H1 (cell line): ENCODE measurements around the gene RPS26. TPM values are rescaled to one million over a fixed set of nuclear protein-coding genes. Genes with fewer than 3 reads are reported as not detected.

Experiments used
- CTCF ChIA-PET: fragments of 300-600 bp; sonication (Branson Sonifier 250); formaldehyde crosslinking; loops from one replicate; lab custom pipeline; 2021; ENCODE audit not compliant: partially characterized antibody; lab: Charles Lee
- POLR2A ChIA-PET: fragments of 300-600 bp; sonication (Branson Sonifier 250); formaldehyde crosslinking; loops from one replicate; lab custom pipeline; 2021; ENCODE audit warnings: inconsistent platforms; ENCODE audit not compliant: partially characterized antibody; lab: Charles Lee
- DNase-seq, 2 experiments: peaks; one replicate each; pipeline versions ENCODE4 v3.0.0 to v3.0.0-alpha.2; 2010 to 2022; ENCODE audit warnings: low spot score in 2 of 2, low read depth in 1 of 2, mixed read lengths in 1 of 2
- FAIRE-seq: peaks from 2 replicates; lab custom pipeline; 2011; peaks lifted over from hg19 to GRCh38; lab: Jason Lieb, UNC
- H2AFZ ChIP-seq: 2 replicates; pipeline ENCODE4 v1.8.1; 2012; ENCODE audit warnings: low read length, inconsistent platforms
- H2AK5ac ChIP-seq: 2 replicates; pipeline ENCODE4 v1.6.1; 2013; ENCODE audit warnings: low read depth, low read length
- H2BK120ac ChIP-seq: replicated peaks from 2 replicates; pipeline ENCODE3; 2013; ENCODE audit warnings: low read depth, low read length, inconsistent platforms
- H2BK12ac ChIP-seq: 2 replicates; pipeline ENCODE4 v1.6.1; 2013; ENCODE audit warnings: low read depth, low read length
- H2BK15ac ChIP-seq: 2 replicates; pipeline ENCODE4 v1.6.1; 2013; ENCODE audit warnings: low read length
- H2BK20ac ChIP-seq: 2 replicates; pipeline ENCODE4 v1.6.1; 2013; ENCODE audit warnings: low read length
- H2BK5ac ChIP-seq: 2 replicates; pipeline ENCODE4 v1.6.1; 2013; ENCODE audit warnings: low read depth, low read length
- H3K14ac ChIP-seq: 2 replicates; pipeline ENCODE4 v1.6.1; 2013; ENCODE audit warnings: inconsistent platforms; ENCODE audit not compliant: insufficient read length
- H3K18ac ChIP-seq: 2 replicates; pipeline ENCODE4 v1.6.1; 2013; ENCODE audit warnings: low read length; ENCODE audit errors: extremely low read depth
- H3K23ac ChIP-seq: 2 replicates; pipeline ENCODE4 v1.6.1; 2013; ENCODE audit warnings: inconsistent platforms; ENCODE audit not compliant: insufficient read length
- H3K23me2 ChIP-seq: 2 replicates; pipeline ENCODE4 v1.6.1; 2013; ENCODE audit warnings: low read depth, low read length
- H3K27ac ChIP-seq: 2 replicates; pipeline ENCODE4 v1.6.1; 2011; ENCODE audit warnings: low read depth, low read length, inconsistent platforms
- H3K27me3 ChIP-seq, 4 experiments: replicated peaks in 1 of 4; 1 replicate in 1 of 4; 2 replicates in 3 of 4; pipeline versions ENCODE4 v1.6.1 to v1.8.1; 2011 to 2013; ENCODE audit warnings: low read length in 3 of 4, mild to moderate bottlenecking in 3 of 4, inconsistent platforms in 2 of 4, mixed read lengths in 2 of 4, moderate library complexity in 1 of 4; ENCODE audit not compliant: control insufficient read depth in 3 of 4, insufficient read depth in 3 of 4; ENCODE audit errors: extremely low read depth in 1 of 4
- H3K36me3 ChIP-seq, 4 experiments: 2 replicates each; pipeline versions ENCODE4 v1.6.1 to v1.8.1; 2011 to 2013; ENCODE audit warnings: mild to moderate bottlenecking in 4 of 4, low read length in 3 of 4, moderate library complexity in 2 of 4, control low read depth in 1 of 4, inconsistent platforms in 1 of 4; ENCODE audit not compliant: insufficient read depth in 4 of 4, control insufficient read depth in 2 of 4
- H3K4ac ChIP-seq: replicated peaks from 2 replicates; pipeline ENCODE3; 2013; ENCODE audit warnings: low read length, low read depth, mixed read lengths, inconsistent platforms; ENCODE audit not compliant: insufficient read length
- H3K4me1 ChIP-seq, 4 experiments: replicated peaks in 1 of 4; 1 replicate in 1 of 4; 2 replicates in 3 of 4; pipeline versions ENCODE4 v1.6.1 to v1.8.1; 2011 to 2013; ENCODE audit warnings: low read length in 3 of 4, inconsistent platforms in 2 of 4, mixed read lengths in 1 of 4; ENCODE audit not compliant: insufficient read depth in 4 of 4, control insufficient read depth in 3 of 4
- H3K4me2 ChIP-seq, 2 experiments: 2 replicates each; pipeline versions ENCODE4 v1.6.1 to v1.8.1; 2011 to 2013; ENCODE audit warnings: low read depth in 2 of 2, low read length in 2 of 2, control low read depth in 1 of 2, inconsistent platforms in 1 of 2, mild to moderate bottlenecking in 1 of 2; ENCODE audit not compliant: insufficient read depth in 1 of 2
- H3K4me3 ChIP-seq, 4 experiments: fragments of 200-600, 300-600 bp in 1 of 4; sonication (generic), shearing (Covaris generic), sonication (Bioruptor Twin) in 1 of 4; 2 replicates each; pipeline versions ENCODE4 v1.5.1 to v1.8.1; 2011 to 2016; ENCODE audit warnings: low read length in 4 of 4, low read depth in 3 of 4, control low read depth in 2 of 4, inconsistent platforms in 2 of 4, mild to moderate bottlenecking in 2 of 4, mixed read lengths in 1 of 4, moderate library complexity in 1 of 4; ENCODE audit not compliant: insufficient read depth in 2 of 4; ENCODE audit errors: extremely low read depth in 1 of 4
- H3K56ac ChIP-seq: replicated peaks from 2 replicates; pipeline ENCODE3; 2013; ENCODE audit warnings: low read depth, mild to moderate bottlenecking, mixed read lengths, low read length, inconsistent platforms; ENCODE audit not compliant: insufficient read length
- H3K79me1 ChIP-seq: 2 replicates; pipeline ENCODE4 v1.6.1; 2013; ENCODE audit warnings: low read depth, low read length, control low read depth
- H3K79me2 ChIP-seq, 2 experiments: 2 replicates each; pipeline versions ENCODE4 v1.6.1 to v1.8.1; 2012 to 2013; ENCODE audit warnings: low read length in 2 of 2, mild to moderate bottlenecking in 2 of 2, inconsistent platforms in 1 of 2; ENCODE audit not compliant: insufficient read depth in 2 of 2, control insufficient read depth in 1 of 2
- H3K9ac ChIP-seq, 4 experiments: replicated peaks in 1 of 4; 1 replicate in 1 of 4; 2 replicates in 3 of 4; pipeline versions ENCODE4 v1.6.1 to v1.8.1; 2011 to 2013; ENCODE audit warnings: low read depth in 3 of 4, low read length in 3 of 4, control low read depth in 2 of 4, mild to moderate bottlenecking in 2 of 4, moderate library complexity in 2 of 4, inconsistent platforms in 1 of 4; ENCODE audit errors: extremely low read depth in 1 of 4
- H3K9me3 ChIP-seq, 2 experiments: 2 replicates each; pipeline versions ENCODE4 v1.6.1 to v1.8.1; 2012 to 2013; ENCODE audit warnings: mild to moderate bottlenecking in 2 of 2, moderate library complexity in 2 of 2, control low read depth in 1 of 2, inconsistent platforms in 1 of 2, low read depth in 1 of 2, low read length in 1 of 2, mixed read lengths in 1 of 2; ENCODE audit not compliant: insufficient read depth in 2 of 2
- H4K20me1 ChIP-seq, 2 experiments: replicated peaks in 1 of 2; 2 replicates each; pipeline versions ENCODE3 to v1.8.1; 2011 to 2013; ENCODE audit warnings: inconsistent platforms in 2 of 2, low read length in 2 of 2, mild to moderate bottlenecking in 1 of 2; ENCODE audit not compliant: insufficient read depth in 2 of 2, control insufficient read depth in 1 of 2
- H4K5ac ChIP-seq: 2 replicates; pipeline ENCODE4 v1.6.1; 2013; ENCODE audit warnings: low read length, low read depth, mixed read lengths, inconsistent platforms; ENCODE audit not compliant: insufficient read length
- H4K8ac ChIP-seq: 2 replicates; pipeline ENCODE4 v1.8.0; 2013; ENCODE audit warnings: mild to moderate bottlenecking, moderate library complexity, low read length, inconsistent platforms; ENCODE audit not compliant: insufficient read depth; ENCODE audit errors: extremely low read depth
- H4K91ac ChIP-seq: replicated peaks from 2 replicates; pipeline ENCODE3; 2013; ENCODE audit warnings: low read length, mixed read lengths, inconsistent platforms; ENCODE audit not compliant: insufficient read length
- BCL11A ChIP-seq, 2 experiments: IDR thresholded peaks; one replicate each; pipeline ENCODE4 v1.6.1; 2011; ENCODE audit warnings: low read depth in 2 of 2, low read length in 2 of 2, mild to moderate bottlenecking in 2 of 2
- CHD1 ChIP-seq: IDR thresholded peaks from 2 replicates; pipeline ENCODE4 v1.6.1; 2012; ENCODE audit warnings: low read depth, low read length, improper control_type of control experiment
- CREB1 ChIP-seq: IDR thresholded peaks from 2 replicates; pipeline ENCODE4 v1.6.1; 2012; ENCODE audit warnings: inconsistent platforms
- GTF2F1 ChIP-seq: IDR thresholded peaks from 2 replicates; pipeline ENCODE4 v1.6.1; 2012; ENCODE audit warnings: low read depth, low read length, improper control_type of control experiment, borderline replicate concordance
- KDM1A ChIP-seq: fragments of 200-600, 300-600 bp; sonication (generic); IDR thresholded peaks from 2 replicates; pipeline ENCODE4 v1.7.1; 2016; ENCODE audit warnings: mild to moderate bottlenecking, low read length, borderline replicate concordance
- NANOG ChIP-seq: IDR thresholded peaks from 2 replicates; pipeline ENCODE4 v1.6.1; 2011; ENCODE audit warnings: low read length, low read depth, mild to moderate bottlenecking, inconsistent platforms; ENCODE audit not compliant: insufficient read depth, poor library complexity, severe bottlenecking
- PHF8 ChIP-seq: fragments of 200-600 bp; sonication (generic); conservative IDR thresholded peaks from 2 replicates; pipeline ENCODE4 v1.7.1; 2012; ENCODE audit warnings: low read depth, mild to moderate bottlenecking, inconsistent platforms, low read length, moderate library complexity
- RAD21 ChIP-seq, 2 experiments: IDR thresholded peaks in 1 of 2; conservative IDR thresholded peaks in 1 of 2; 2 replicates each; pipeline ENCODE4 v1.6.1; 2011; ENCODE audit warnings: low read depth in 2 of 2, low read length in 2 of 2, improper control_type of control experiment in 1 of 2, inconsistent platforms in 1 of 2, mild to moderate bottlenecking in 1 of 2, moderate library complexity in 1 of 2
- SAP30 ChIP-seq: fragments of 300-600 bp; sonication (generic); IDR thresholded peaks from 2 replicates; pipeline ENCODE4 v1.7.1; 2012; ENCODE audit warnings: low read length, moderate library complexity, mild to moderate bottlenecking, inconsistent platforms; ENCODE audit not compliant: insufficient read depth, insufficient replicate concordance
- SIRT6 ChIP-seq: IDR thresholded peaks from one replicate; pipeline ENCODE4 v1.7.1; 2012; ENCODE audit warnings: low read length, inconsistent platforms
- SUZ12 ChIP-seq: fragments of 200-600 bp; sonication (generic); IDR thresholded peaks from 2 replicates; pipeline ENCODE4 v1.6.1; 2012; ENCODE audit warnings: mild to moderate bottlenecking, inconsistent platforms, low read length, moderate library complexity, mixed read lengths
- whole genome bisulfite sequencing, 2 experiments: shearing (Covaris generic) in 1 of 2; methylation state at CpG; one replicate each; pipeline versions ENCODE4 v1.1.6 to v1.1.7; 2013 to 2015; ENCODE audit warnings: low lambda C conversion rate in 2 of 2, mixed read lengths in 2 of 2, inconsistent platforms in 1 of 2, low coverage in 1 of 2, missing lambda C conversion rate in 1 of 2; ENCODE audit not compliant: insufficient replicate concordance in 2 of 2, insufficient coverage in 1 of 2, insufficient read length in 1 of 2; ENCODE audit errors: extremely low coverage in 1 of 2, missing lambda C conversion rate in 1 of 2; 5-methylcytosine and 5-hydroxymethylcytosine counted together
- polyA plus RNA-seq, 7 experiments: library from polyadenylated mRNA; depleted of rRNA in 3 of 7; stranded (reverse) in 5 of 7; unstranded in 2 of 7; fragments of >200 nt in 5 of 7; fragments of 200-250 nt in 2 of 7; gene quantifications; 1 replicate in 5 of 7; 2 replicates in 1 of 7; 4 replicates in 1 of 7; pipeline versions ENCODE4 v1.2.1 to v1.2.3, GENCODE V29; 2011 to 2013; ENCODE audit warnings: missing spikeins in 2 of 7, mixed read lengths in 2 of 7
- total RNA-seq: library from RNA; stranded (reverse); fragmentation: NEBNext Ultra II Directional; extraction: Animal tissue kit (Norgen Biotek cat#: 25700); gene quantifications from 2 replicates; pipeline ENCODE4 v1.2.1, GENCODE V29; 2021

The RPS26 gene
- total and polyA plus RNA-seq, 2 of the 8 experiments (the other 6 are each of a cell fraction or from before 2014, with no cell fraction given), result 53.4 to 1,922 TPM

DNA sequence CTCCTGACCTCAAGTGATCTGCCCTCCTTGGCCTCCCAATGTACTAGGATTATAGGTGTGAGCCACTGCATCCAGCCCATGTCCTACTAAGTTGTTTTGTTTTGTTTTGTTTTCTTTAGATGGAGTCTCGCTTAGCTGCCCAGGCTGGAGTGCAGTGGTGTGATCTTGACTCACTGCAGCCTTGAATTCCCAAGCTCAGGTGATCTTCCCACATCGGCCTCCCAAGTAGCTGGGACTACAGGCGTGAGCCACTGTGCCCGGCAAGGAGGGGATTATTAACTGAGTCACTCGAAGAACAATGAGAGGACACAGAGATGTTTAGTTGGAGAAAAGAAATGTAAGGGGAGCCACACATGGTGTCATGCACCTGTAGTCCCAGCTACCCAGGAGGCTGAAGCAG, 20.3 kb downstream of the RPS26 start:
- CTCF ChIA-PET, result interaction anchor here (0.7 to 2.1 kb wide), 5 partner anchors 13 to 46 kb away, joined by 3 to 5 read pairs (median 4); no protein-coding TSS in a partner anchor
- POLR2A ChIA-PET, result interaction anchor here (1.0 to 1.9 kb wide), 4 partner anchors 15 to 55 kb away, joined by 4 to 7 read pairs (median 4); partner anchors contain the start of genes ERBB3 and PA2G4
- no peak overlapping the region for H3K18ac ChIP-seq
- TF ChIP-seq SIRT6 (no peak), CHD1 (no peak), NANOG (no peak), RAD21 (IDR thresholded peaks at IDR 0.05 in 1 of 2, conservative IDR thresholded peaks at IDR 0.05 in 1 of 2; ENCODE audit: low read depth in 2 of 2, low read length in 2 of 2) (no peak), CREB1 (no peak), GTF2F1 (no peak), PHF8 (no peak), SAP30 (no peak), SUZ12 (no peak), KDM1A (no peak), BCL11A (IDR thresholded peaks at IDR 0.05; ENCODE audit: low read depth in 2 of 2, low read length in 2 of 2) (no peak)

More for the DNA sequence above, 20.3 kb downstream of the RPS26 start:
- Histone ChIP-seq H3K4ac (no peak overlapping the region), H4K5ac (no peak overlapping the region), H3K23me2 (no peaks in the 10 kb centered on the region), H3K4me2 (no peak overlapping the region), H2BK15ac (no peak overlapping the region), H3K27me3 (no peaks in the 10 kb centered on the region), H3K56ac (no peak overlapping the region), H3K79me2 (no peaks in the 10 kb centered on the region), H3K27ac (no peak overlapping the region), H2BK120ac (no peak overlapping the region), H3K9ac (no peak overlapping the region), H4K8ac (no peak overlapping the region), H2AFZ (no peak overlapping the region), H2BK12ac (no peak overlapping the region), H4K20me1 (no peaks in the 10 kb centered on the region), H2BK20ac (no peak overlapping the region), H2AK5ac (no peak overlapping the region), H3K36me3 (no peaks in the 10 kb centered on the region), H3K4me1 (no peaks in the 10 kb centered on the region), H3K4me3 (no peak overlapping the region), H3K9me3 (no peaks in the 10 kb centered on the region), H4K91ac (no peak overlapping the region), H3K79me1 (no peaks in the 10 kb centered on the region), H2BK5ac (no peak overlapping the region), H3K23ac (no peak overlapping the region), H3K14ac (no peak overlapping the region)
- no peak for FAIRE-seq
- 72% methylated on average over 5 of the region's 5 CpGs; no CpG with 5 or more reads in 1 of the 2 experiments for WGBS, 2 experiments
- DNase-seq, result no peak
